ENCODE results near the gene MYH6.
"Not testable (repeated sequence)": the region's sequence is repeated elsewhere in the genome, so short reads cannot be mapped to it uniquely, and the experiment has no call there.

Gene MYH6

GRCh38 chr14:23414254-23414653, 6.2 kb upstream of the MYH6 start:
- no peak for DNase-seq

GRCh38 chr14:23413681-23414080, 5.6 kb upstream of the MYH6 start:
- DNase-seq = no peak

- DNase-seq = no peak
Observed at GRCh38 chr14:23411563-23412525, 3.8 kb upstream of the MYH6 start.

- no peak for DNase-seq
Observed at GRCh38 chr14:23409966-23410635, 2.0 kb upstream of the MYH6 start.

GRCh38 chr14:23409475-23409874, 1.4 kb upstream of the MYH6 start:
- DNase-seq = no peak

- no peak for DNase-seq
Observed at GRCh38 chr14:23408307-23408630, 196 bp upstream of the MYH6 start.

GRCh38 chr14:23406725-23407355, 1.2 kb downstream of the MYH6 start:
- DNase-seq = no peak

- DNase-seq = no peak
Observed at GRCh38 chr14:23406244-23406643, 1.8 kb downstream of the MYH6 start.

GRCh38 chr14:23405516-23406025, 2.5 kb downstream of the MYH6 start:
- DNase-seq = no peak

- no peak for DNase-seq
Observed at GRCh38 chr14:23405096-23405495, 3.0 kb downstream of the MYH6 start.

GRCh38 chr14:23404331-23404900, 3.7 kb downstream of the MYH6 start:
- no peak for DNase-seq

GRCh38 chr14:23403908-23404307, 4.2 kb downstream of the MYH6 start:
- DNase-seq = no peak

GRCh38 chr14:23403139-23403438, 5.0 kb downstream of the MYH6 start:
- no peak for DNase-seq

GRCh38 chr14:23402296-23403138, 5.6 kb downstream of the MYH6 start:
- no peak for DNase-seq

- no peak for DNase-seq
Observed at GRCh38 chr14:23401291-23401690, 6.8 kb downstream of the MYH6 start.

GRCh38 chr14:23400496-23401149, 7.5 kb downstream of the MYH6 start:
- DNase-seq = not testable (repeated sequence)

- no peak for DNase-seq
Observed at GRCh38 chr14:23399591-23399990, 8.5 kb downstream of the MYH6 start.

GRCh38 chr14:23399136-23399535, 8.9 kb downstream of the MYH6 start:
- DNase-seq = no peak

GRCh38 chr14:23398348-23398747, 9.7 kb downstream of the MYH6 start:
- no peak for DNase-seq

GRCh38 chr14:23396781-23397407, 11.2 kb downstream of the MYH6 start:
- no peak for DNase-seq

- no peak for DNase-seq
Observed at GRCh38 chr14:23396126-23396525, 11.9 kb downstream of the MYH6 start.

- DNase-seq = no peak
Observed at GRCh38 chr14:23392613-23393012, 15.5 kb downstream of the MYH6 start.
